ENCODE measurements around the gene EIF4B.

EIF4B gene

GRCh38 chr12:53060064-53060720 is 53.9 kb downstream of the EIF4B start:
- Histone ChIP-seq H3K23ac (ENCODE audit: low read length) (no peak overlapping the region), H3K4me1 (ENCODE audit: control insufficient read depth, low read depth, low read length) (no peaks in the 10 kb centered on the region), H3K79me2 (ENCODE audit: control insufficient read depth, insufficient read depth, low read length) (no peaks in the 10 kb centered on the region), H3K56ac (ENCODE audit: low read length) (no peak overlapping the region), H3K27me3 (ENCODE audit: insufficient read depth, low read length, poor library complexity) (no peaks in the 10 kb centered on the region), H3K27ac (ENCODE audit: low read depth, low read length) (no peak overlapping the region), H2BK5ac (ENCODE audit: low read length) (no peak overlapping the region), H3K9ac (ENCODE audit: low read length) (no peak overlapping the region), H2BK120ac (ENCODE audit: low read depth, low read length) (no peak overlapping the region), H3K18ac (ENCODE audit: low read length) (no peak overlapping the region), H3K4ac (ENCODE audit: low read depth, low read length) (no peak overlapping the region), H3K79me1 (ENCODE audit: low read length) (no peaks in the 10 kb centered on the region), H4K5ac (ENCODE audit: low read length) (no peak overlapping the region), H4K8ac (ENCODE audit: low read depth, low read length) (no peak overlapping the region), H3K36me3 (ENCODE audit: control insufficient read depth, insufficient read depth, low read length) (peaks cover 1% of the 10 kb centered on the region), H2BK15ac (replicated peaks; ENCODE audit: low read depth) (no peak overlapping the region), H3K4me2 (ENCODE audit: low read length) (no peak overlapping the region), H2AK5ac (ENCODE audit: low read length) (no peak overlapping the region), H3K4me3 (ENCODE audit: low read length) (no peak overlapping the region)
- no CpG with 5 or more reads among the region's 17 CpGs for WGBS (ENCODE audit: extremely low coverage, insufficient coverage, low lambda C conversion rate)
- DNase-seq = no peak

- DNase-seq = no peak
- no peak overlapping the region for H3K9ac ChIP-seq (ENCODE audit: low read length)
- H3K79me2 ChIP-seq (ENCODE audit: control insufficient read depth, insufficient read depth, low read length) = no peaks in the 10 kb centered on the region
- no peak overlapping the region for H2AK5ac ChIP-seq (ENCODE audit: low read length)
- peaks cover 1% of the 10 kb centered on the region for H3K36me3 ChIP-seq (ENCODE audit: control insufficient read depth, insufficient read depth, low read length)
- H3K4me1 ChIP-seq (ENCODE audit: control insufficient read depth, low read depth, low read length) = no peaks in the 10 kb centered on the region
- H3K18ac ChIP-seq (ENCODE audit: low read length) = no peak overlapping the region
- H2BK15ac ChIP-seq (replicated peaks; ENCODE audit: low read depth) = no peak overlapping the region
- no peak overlapping the region for H3K4me3 ChIP-seq (ENCODE audit: low read length)
- H3K27ac ChIP-seq (ENCODE audit: low read depth, low read length) = no peak overlapping the region
- H2BK5ac ChIP-seq (ENCODE audit: low read length) = no peak overlapping the region
- H3K23ac ChIP-seq (ENCODE audit: low read length) = no peak overlapping the region
- H3K79me1 ChIP-seq (ENCODE audit: low read length) = no peaks in the 10 kb centered on the region
- no peak overlapping the region for H4K5ac ChIP-seq (ENCODE audit: low read length)
- H3K4ac ChIP-seq (ENCODE audit: low read depth, low read length) = no peak overlapping the region
- H4K8ac ChIP-seq (ENCODE audit: low read depth, low read length) = no peak overlapping the region
- WGBS (ENCODE audit: extremely low coverage, insufficient coverage, low lambda C conversion rate) = no CpG with 5 or more reads among the region's 18 CpGs
- no peak overlapping the region for H2BK120ac ChIP-seq (ENCODE audit: low read depth, low read length)
- H3K27me3 ChIP-seq (ENCODE audit: insufficient read depth, low read length, poor library complexity) = no peaks in the 10 kb centered on the region
- H3K56ac ChIP-seq (ENCODE audit: low read length) = no peak overlapping the region
- H3K4me2 ChIP-seq (ENCODE audit: low read length) = no peak overlapping the region
Observed at GRCh38 chr12:53060721-53061276, 54.5 kb downstream of the EIF4B start.

GRCh38 chr12:53061404-53062010 is 55.3 kb downstream of the EIF4B start:
- H4K5ac ChIP-seq (ENCODE audit: low read length) = no peak overlapping the region
- H3K4me2 ChIP-seq (ENCODE audit: low read length) = no peak overlapping the region
- H2BK120ac ChIP-seq (ENCODE audit: low read depth, low read length) = no peak overlapping the region
- H3K79me1 ChIP-seq (ENCODE audit: low read length) = no peaks in the 10 kb centered on the region
- H2AK5ac ChIP-seq (ENCODE audit: low read length) = no peak overlapping the region
- H3K18ac ChIP-seq (ENCODE audit: low read length) = no peak overlapping the region
- no peak overlapping the region for H2BK5ac ChIP-seq (ENCODE audit: low read length)
- no peaks in the 10 kb centered on the region for H3K4me1 ChIP-seq (ENCODE audit: control insufficient read depth, low read depth, low read length)
- no peak overlapping the region for H3K27ac ChIP-seq (ENCODE audit: low read depth, low read length)
- WGBS (ENCODE audit: extremely low coverage, insufficient coverage, low lambda C conversion rate) = no CpG with 5 or more reads among the region's 5 CpGs
- H4K8ac ChIP-seq (ENCODE audit: low read depth, low read length) = no peak overlapping the region
- DNase-seq = peak; percentile 57
- no peak overlapping the region for H3K4me3 ChIP-seq (ENCODE audit: low read length)
- no peak overlapping the region for H3K9ac ChIP-seq (ENCODE audit: low read length)
- H3K36me3 ChIP-seq (ENCODE audit: control insufficient read depth, insufficient read depth, low read length) = peaks cover 1% of the 10 kb centered on the region
- no peak overlapping the region for H3K23ac ChIP-seq (ENCODE audit: low read length)
- no peak overlapping the region for H2BK15ac ChIP-seq (replicated peaks; ENCODE audit: low read depth)
- no peak overlapping the region for H3K56ac ChIP-seq (ENCODE audit: low read length)
- H3K79me2 ChIP-seq (ENCODE audit: control insufficient read depth, insufficient read depth, low read length) = no peaks in the 10 kb centered on the region
- H3K4ac ChIP-seq (ENCODE audit: low read depth, low read length) = no peak overlapping the region
- H3K27me3 ChIP-seq (ENCODE audit: insufficient read depth, low read length, poor library complexity) = no peaks in the 10 kb centered on the region

- no CpG with 5 or more reads among the region's 20 CpGs for WGBS (ENCODE audit: extremely low coverage, insufficient coverage, low lambda C conversion rate)
- no peak overlapping the region for H2BK120ac ChIP-seq (ENCODE audit: low read depth, low read length)
Observed at GRCh38 chr12:53062011-53062961, 56.0 kb downstream of the EIF4B start.

GRCh38 chr12:53062977-53063707 is 56.9 kb downstream of the EIF4B start:
- Histone ChIP-seq H3K79me1 (ENCODE audit: low read length) (no peaks in the 10 kb centered on the region), H3K56ac (ENCODE audit: low read length) (no peak overlapping the region), H2BK5ac (ENCODE audit: low read length) (no peak overlapping the region), H3K4me3 (ENCODE audit: low read length) (no peak overlapping the region), H4K5ac (ENCODE audit: low read length) (no peak overlapping the region), H3K79me2 (ENCODE audit: control insufficient read depth, insufficient read depth, low read length) (no peaks in the 10 kb centered on the region), H2BK120ac (ENCODE audit: low read depth, low read length) (no peak overlapping the region), H3K27ac (ENCODE audit: low read depth, low read length) (no peak overlapping the region), H3K27me3 (ENCODE audit: insufficient read depth, low read length, poor library complexity) (no peaks in the 10 kb centered on the region), H3K23ac (ENCODE audit: low read length) (no peak overlapping the region), H3K4me1 (ENCODE audit: control insufficient read depth, low read depth, low read length) (no peaks in the 10 kb centered on the region), H3K36me3 (ENCODE audit: control insufficient read depth, insufficient read depth, low read length) (peaks cover 1% of the 10 kb centered on the region), H4K8ac (ENCODE audit: low read depth, low read length) (no peak overlapping the region), H3K4ac (ENCODE audit: low read depth, low read length) (no peak overlapping the region), H2BK15ac (replicated peaks; ENCODE audit: low read depth) (no peak overlapping the region), H3K18ac (ENCODE audit: low read length) (no peak overlapping the region), H3K4me2 (ENCODE audit: low read length) (no peak overlapping the region), H3K9ac (ENCODE audit: low read length) (no peak overlapping the region), H2AK5ac (ENCODE audit: low read length) (no peak overlapping the region)
- no peak for DNase-seq
- no CpG with 5 or more reads among the region's 14 CpGs for WGBS (ENCODE audit: extremely low coverage, insufficient coverage, low lambda C conversion rate)

More at GRCh38 chr12:53062011-53062961, 56.0 kb downstream of the EIF4B start:
- Histone ChIP-seq H3K9ac (ENCODE audit: low read length) (no peak overlapping the region), H3K79me2 (ENCODE audit: control insufficient read depth, insufficient read depth, low read length) (no peaks in the 10 kb centered on the region), H2AK5ac (ENCODE audit: low read length) (no peak overlapping the region), H3K23ac (ENCODE audit: low read length) (no peak overlapping the region), H3K79me1 (ENCODE audit: low read length) (no peaks in the 10 kb centered on the region), H2BK15ac (replicated peaks; ENCODE audit: low read depth) (no peak overlapping the region), H3K36me3 (ENCODE audit: control insufficient read depth, insufficient read depth, low read length) (peaks cover 1% of the 10 kb centered on the region), H3K27me3 (ENCODE audit: insufficient read depth, low read length, poor library complexity) (no peaks in the 10 kb centered on the region), H2BK5ac (ENCODE audit: low read length) (no peak overlapping the region), H3K56ac (ENCODE audit: low read length) (no peak overlapping the region), H3K18ac (ENCODE audit: low read length) (no peak overlapping the region), H3K4me2 (ENCODE audit: low read length) (no peak overlapping the region), H3K27ac (ENCODE audit: low read depth, low read length) (no peak overlapping the region), H3K4ac (ENCODE audit: low read depth, low read length) (no peak overlapping the region), H3K4me1 (ENCODE audit: control insufficient read depth, low read depth, low read length) (no peaks in the 10 kb centered on the region), H4K8ac (ENCODE audit: low read depth, low read length) (no peak overlapping the region), H4K5ac (ENCODE audit: low read length) (no peak overlapping the region), H3K4me3 (ENCODE audit: low read length) (no peak overlapping the region)
- DNase-seq = no peak
